Stomach smooth muscle (tissue), 2 donors: Measurements from ENCODE around the gene RAB11B.

Experiments
- H3K27ac ChIP-seq: one replicate; pipeline ENCODE4 v1.7.0; 2013; ENCODE audit warnings: mild to moderate bottlenecking, low read length, inconsistent platforms
- H3K27me3 ChIP-seq, 2 donors: one replicate each; pipeline ENCODE4 v1.7.0; 2013; ENCODE audit warnings: low read length in 2 of 2; ENCODE audit not compliant: insufficient read depth in 2 of 2, control insufficient read depth in 1 of 2
- H3K36me3 ChIP-seq, 2 donors: one replicate each; pipeline ENCODE4 v1.7.0; 2013; ENCODE audit warnings: low read length in 2 of 2; ENCODE audit not compliant: control insufficient read depth in 2 of 2, insufficient read depth in 2 of 2
- H3K4me1 ChIP-seq: one replicate; pipeline ENCODE4 v1.7.0; 2013; ENCODE audit warnings: low read length; ENCODE audit not compliant: control insufficient read depth, insufficient read depth
- H3K4me3 ChIP-seq, 2 donors: one replicate each; pipeline ENCODE4 v1.7.0; 2013; ENCODE audit warnings: low read length in 2 of 2
- H3K9ac ChIP-seq, 2 donors: one replicate each; pipeline ENCODE4 v1.7.0; 2013; ENCODE audit warnings: low read length in 2 of 2, mild to moderate bottlenecking in 1 of 2
- H3K9me3 ChIP-seq, 2 donors: one replicate each; pipeline ENCODE4 v1.7.0; 2013; ENCODE audit warnings: low read length in 2 of 2; ENCODE audit not compliant: control insufficient read depth in 2 of 2
- donor health status: healthy.
- donor health status: Pancreatic carcinoma.

The RAB11B gene

DNA sequence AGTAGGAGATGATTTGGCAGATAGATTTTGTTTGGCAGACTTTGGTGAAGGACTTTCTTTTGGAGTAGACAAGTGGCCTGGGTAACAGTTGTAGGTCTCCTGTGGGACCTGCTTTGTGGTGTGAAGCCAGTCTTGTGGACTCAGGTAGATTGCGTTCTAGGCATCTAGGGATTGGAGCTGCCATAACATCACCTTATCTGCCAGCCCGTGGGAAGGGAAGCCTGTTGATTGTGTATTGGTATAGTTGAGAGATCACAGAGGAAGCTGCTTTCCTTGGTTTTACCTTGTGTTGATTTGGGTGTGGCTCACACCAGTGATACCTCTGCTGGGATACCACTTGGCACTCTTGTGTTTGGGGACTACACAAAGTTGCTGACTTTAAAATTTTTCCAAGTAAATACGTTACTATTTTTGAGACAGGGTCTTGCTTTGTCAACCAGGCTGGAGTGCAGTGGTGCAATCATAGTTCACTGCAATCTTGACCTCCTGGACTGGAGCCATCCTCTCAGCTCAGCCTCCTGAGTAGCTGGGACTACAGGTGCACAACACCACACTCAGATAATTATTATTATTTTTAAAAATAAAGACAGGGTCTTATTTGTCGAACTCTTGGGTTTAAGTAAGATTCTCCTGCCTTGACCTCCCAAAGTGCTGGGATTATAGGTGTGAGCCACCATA lies 62.4 kb downstream of the RAB11B start:
- H3K27me3 ChIP-seq = no peaks in the 10 kb centered on the region
- no peaks in the 10 kb centered on the region for H3K9me3 ChIP-seq
- no peak overlapping the region for H3K9ac ChIP-seq
- peaks cover 44% of the 10 kb centered on the region for H3K4me1 ChIP-seq
- H3K4me3 ChIP-seq = no peak overlapping the region
- H3K27ac ChIP-seq = no peak overlapping the region
- peaks cover 12 to 20% of the 10 kb centered on the region in 2 donors for H3K36me3 ChIP-seq

GRCh38 chr19:8453616-8454015 lies 63.5 kb downstream of the RAB11B start:
- no peaks in the 10 kb centered on the region for H3K9me3 ChIP-seq
- H3K27ac ChIP-seq = no peak overlapping the region
- peaks cover 37% of the 10 kb centered on the region for H3K4me1 ChIP-seq
- H3K36me3 ChIP-seq = peaks cover 12 to 20% of the 10 kb centered on the region in 2 donors
- no peaks in the 10 kb centered on the region for H3K27me3 ChIP-seq
- H3K9ac ChIP-seq = no peak overlapping the region
- peak overlapping the region in 1 of 2 donors; percentile 15 for H3K4me3 ChIP-seq
